NAMALWA (cell line): ENCODE measurements around the gene IFITM10.

Experiments used
- DNase-seq: peaks from one replicate; pipeline ENCODE4 v3.0.0-alpha.2; 2015; ENCODE audit warnings: low spot score

IFITM10 gene

DNA sequence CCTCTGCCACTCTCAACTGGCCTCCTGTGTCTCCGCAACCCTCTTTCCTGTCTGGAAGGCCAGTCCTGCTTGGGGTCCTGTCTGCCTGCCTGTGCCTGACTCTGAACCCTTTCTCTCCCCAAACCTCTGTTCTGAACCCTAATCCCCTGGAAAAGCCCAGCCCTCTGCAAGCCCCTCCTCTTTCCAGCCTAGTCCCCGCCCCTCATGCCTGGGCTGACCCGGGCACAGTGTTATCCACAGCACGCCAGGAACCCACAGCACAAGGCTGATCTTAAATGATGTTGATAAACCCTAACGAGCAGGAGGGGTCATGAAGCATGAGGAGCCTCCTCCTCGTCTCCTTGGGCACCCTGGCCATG is at the start of gene IFITM10:
TSS of gene IFITM10 (minus strand) at position 115 of the 359 bp plus-strand sequence. CDS start 153 bp downstream, outside the sequence.
- DNase-seq, result no peak

GRCh38 chr11:1797391-1798125 is 47.2 kb upstream of the IFITM10 start:
- no peak for DNase-seq

DNA sequence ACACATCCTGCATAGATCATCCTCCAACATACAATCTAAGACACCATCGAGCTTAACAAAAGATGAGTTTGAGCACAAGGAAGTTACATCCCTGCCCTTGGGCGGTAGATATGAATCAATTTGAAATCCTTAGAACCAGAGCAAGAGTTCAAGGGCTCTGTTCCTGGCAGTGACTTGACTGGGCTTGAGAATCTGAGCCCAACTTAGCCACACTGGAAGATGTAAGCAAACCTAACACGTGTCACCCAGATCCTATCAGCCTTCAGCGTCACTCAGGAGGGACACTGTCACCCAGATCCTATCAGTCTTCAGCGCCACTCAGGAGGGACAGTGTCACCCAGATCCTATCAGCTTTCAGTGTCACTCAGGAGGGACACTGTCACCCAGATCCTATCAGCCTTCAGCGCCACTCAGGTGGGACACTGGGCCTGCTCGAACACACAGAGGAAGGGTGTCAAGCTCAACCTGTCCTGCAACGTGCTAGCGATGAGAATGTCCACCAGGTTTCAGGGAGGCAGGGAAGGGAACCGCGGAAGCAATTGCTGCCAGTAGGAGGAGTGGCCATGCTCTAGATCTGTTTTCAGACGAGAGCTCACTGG is 46.1 kb upstream of the IFITM10 start:
- no peak for DNase-seq

DNA sequence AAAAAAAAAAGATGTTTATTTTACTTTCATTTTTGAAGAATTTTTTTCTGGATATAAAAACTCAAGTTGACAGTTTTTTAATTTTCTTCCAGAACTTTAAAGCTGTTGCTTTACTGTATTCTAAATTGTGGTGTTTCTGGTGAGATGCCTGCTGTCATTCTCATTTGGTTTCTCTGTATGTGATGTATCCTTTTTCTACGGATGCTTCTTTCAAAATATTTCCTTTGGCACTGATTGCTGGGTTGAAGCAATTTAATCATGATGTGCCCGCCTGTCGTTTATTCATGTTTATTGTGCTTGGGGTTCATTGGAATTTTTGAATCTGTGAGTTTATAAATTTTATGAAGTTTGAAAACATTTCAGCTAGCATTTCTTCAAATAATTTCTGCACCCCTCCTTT is 42.7 kb upstream of the IFITM10 start:
- no peak for DNase-seq

DNA sequence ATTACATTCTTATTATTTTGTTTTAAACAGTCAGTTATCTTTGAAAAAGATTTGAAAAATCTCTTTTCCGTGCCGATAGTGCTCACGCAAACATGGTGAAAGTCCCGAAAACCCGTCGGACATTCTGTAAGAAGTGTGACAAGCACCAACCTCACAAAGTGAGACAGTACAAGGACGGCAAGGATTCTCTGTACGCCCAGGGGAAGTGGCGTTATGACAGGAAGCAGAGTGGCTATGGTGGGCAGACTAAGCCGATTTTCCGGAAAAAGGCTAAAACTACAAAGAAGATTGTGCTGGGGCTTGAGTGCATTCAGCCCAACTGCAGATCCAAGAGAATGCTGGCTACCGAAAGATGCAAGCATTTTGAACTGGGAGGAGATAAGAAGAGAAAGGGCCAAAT is 42.1 kb upstream of the IFITM10 start:
- DNase-seq, result no peak

- no peak for DNase-seq
Observed at GRCh38 chr11:1791912-1792311, 41.5 kb upstream of the IFITM10 start.

DNA sequence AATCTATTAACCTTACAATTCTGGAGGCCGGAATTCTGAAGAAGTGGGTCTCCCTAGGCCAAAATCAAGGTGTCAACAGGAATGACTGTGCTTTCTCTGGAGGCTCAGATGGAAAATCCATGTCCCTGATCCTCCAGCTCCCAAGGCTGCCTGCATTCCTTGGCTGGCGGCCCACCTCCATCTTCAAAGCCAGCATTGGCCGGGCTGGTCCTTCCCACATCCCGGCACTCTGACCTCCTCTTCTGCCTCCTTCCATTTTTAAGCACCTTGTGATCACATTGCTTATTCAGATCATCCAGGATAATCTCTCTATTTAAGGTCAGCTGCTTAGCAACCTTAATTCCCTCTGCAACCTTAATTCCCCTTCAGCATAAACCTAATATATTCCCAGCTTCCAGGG is 36.1 kb upstream of the IFITM10 start:
- DNase-seq, result no peak

DNA sequence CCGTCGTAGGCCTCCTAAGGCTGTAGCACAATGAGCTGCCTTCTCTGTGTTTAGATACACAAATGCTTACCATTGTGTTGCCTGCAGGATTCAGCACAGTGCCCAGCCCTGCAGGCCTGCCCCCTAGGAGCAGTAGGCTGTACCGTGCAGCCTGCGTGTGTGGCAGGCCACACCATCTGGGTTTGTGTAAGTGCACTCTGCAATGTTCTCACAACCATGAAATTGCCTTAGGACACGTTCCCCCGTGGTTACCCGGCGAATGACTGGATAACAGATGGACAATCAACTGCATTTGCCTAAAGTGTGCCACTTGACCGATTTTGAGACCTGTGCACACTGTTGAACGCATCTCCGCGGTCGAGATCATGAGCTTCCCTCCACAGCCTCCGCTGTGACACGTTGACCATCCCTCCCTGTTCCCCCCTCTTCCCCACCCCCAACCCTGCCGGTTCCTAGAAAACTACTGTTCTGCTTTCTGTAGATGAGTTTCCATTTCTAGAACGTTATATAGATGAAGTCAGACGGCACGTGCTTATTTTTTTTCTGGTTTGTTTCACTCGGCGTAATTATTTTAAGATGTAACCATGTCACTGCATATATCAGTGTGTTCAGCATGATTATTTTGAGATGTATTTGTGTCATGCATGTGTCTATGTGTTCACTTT is 35.5 kb upstream of the IFITM10 start:
- no peak for DNase-seq

DNA sequence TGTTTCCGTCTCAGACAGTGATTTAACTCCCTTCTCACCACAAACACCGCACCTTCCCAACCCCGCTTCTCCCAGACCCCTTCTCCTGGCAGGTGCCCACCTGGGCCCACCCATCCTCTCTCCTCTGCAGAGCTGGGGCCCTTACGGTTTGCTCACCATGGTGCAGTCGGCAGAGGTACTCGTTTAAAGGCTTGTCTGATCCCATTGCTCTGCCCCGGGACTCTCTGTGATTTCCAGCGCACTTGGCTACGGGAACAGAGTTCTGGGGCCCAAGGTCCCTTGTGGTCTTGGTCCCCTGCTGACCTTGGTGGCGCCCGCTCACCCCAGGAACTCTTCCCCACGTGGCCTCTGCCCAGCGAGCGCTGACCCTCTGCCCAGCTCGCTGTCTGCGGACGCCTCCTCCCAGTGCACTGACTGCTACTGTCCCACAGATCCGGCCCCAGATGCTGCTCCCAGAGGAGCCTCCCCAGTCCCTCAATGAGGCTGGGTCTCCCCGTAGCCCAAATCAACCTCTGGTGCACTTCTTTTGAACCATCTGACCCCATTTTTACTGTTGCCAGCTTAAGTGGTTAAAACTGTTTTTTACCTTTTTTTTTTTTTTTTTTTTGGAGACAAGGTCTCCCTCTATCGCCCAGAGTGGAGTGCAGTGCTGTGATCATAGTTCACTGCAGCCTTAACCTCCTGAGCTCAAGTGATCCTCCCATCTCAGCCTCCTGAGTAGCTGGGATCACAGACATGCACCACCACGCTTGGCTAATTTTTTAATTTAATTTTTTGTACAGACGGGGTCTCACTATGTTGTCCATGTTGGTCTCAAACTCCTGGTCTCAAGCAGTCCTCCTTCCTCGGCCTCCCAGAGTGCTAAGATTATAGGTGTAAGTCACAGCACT is 34.6 kb upstream of the IFITM10 start:
- no peak for DNase-seq

GRCh38 chr11:1783725-1784529 is 33.5 kb upstream of the IFITM10 start:
- no peak for DNase-seq

DNA sequence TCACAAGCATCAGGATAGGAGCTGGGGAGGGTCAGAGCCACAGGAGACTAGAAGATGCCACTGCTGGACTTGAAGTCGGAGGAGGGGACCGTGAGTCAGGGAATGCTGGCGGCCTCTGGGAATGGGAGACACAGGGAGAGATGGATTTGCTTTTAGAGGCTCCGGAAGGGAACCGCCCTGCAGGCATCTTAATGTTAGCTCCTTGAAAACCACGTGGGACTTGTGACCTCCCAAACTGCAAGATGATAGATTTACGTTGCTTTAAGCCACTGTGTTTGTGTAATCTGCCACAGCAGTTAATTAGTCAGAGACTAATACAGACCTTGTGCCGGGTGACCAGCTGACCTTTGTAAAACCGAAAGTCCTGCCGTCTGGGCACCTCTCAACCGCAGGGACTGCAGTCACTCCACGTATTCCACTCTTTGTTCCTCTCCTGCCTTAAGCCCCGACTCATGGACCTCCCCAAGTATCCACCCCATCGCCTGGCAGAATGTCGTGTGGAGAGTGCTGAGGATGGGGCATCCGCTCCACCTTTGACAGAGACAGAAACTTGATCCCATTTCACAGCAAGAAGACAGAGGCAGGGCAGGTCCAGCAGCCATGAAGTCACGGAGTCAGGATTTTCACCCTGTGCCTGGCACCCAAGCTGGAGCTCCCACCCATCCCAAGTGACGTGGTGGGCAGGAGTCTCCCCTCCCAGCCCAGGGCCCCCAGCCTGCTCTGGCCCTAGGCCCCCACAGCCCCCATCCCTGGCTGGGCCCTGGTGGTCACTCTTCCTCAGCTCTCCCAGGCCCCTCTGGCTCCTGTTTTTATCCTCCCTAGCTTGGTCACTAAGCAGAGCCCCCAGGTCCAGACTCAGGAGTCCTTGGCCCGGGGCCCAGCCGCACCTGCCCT is 32.7 kb upstream of the IFITM10 start:
- DNase-seq, result no peak

DNA sequence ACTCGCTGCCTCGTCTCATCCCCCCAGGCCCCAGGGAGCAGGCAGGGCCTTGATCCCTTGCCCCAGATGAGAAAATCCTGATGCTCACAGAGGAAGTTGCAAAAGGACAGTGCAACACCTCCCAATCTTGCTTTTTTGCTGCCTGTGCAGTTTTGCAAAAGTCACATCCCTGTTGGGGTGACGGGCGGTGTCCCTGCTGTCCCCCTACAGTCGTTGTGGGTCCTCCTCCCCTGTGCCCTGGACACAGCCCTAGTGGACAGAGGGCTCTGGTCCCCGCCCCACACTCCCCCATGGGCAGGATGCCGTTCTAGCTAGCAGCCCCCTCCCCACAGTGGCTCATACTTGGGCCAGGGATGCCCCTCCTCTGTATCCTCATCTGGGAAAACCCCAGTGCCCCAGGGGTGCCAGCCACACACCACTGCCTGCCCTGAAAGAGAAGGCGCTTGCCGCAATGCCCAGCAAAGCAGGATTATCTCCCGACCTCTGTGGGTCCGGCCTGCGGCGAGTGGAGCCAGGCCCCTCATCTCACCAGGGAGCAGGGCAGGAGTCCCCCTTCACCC is 31.7 kb upstream of the IFITM10 start:
- DNase-seq, result no peak

DNA sequence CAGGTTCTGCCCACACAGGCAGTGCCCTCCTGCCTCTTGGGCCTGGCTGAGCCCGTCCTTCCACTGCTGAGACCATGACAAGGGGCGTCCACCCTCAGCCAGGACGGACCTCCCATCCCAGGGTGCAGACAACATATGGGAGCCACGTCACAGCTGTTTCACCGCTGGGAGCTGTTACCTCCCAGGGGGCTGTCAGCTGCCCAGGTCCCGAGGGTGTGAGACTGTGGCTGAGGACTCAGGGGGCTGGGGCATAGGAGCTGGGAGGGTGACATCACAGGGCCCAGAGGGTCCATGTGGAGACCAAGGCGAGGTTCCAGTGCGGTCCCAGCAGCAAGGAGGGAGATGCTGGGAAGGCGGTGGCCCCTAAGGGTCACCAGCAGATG is 31.2 kb upstream of the IFITM10 start:
- DNase-seq, result no peak

- DNase-seq, result no peak
Observed at GRCh38 chr11:1780700-1781592, 30.6 kb upstream of the IFITM10 start.

DNA sequence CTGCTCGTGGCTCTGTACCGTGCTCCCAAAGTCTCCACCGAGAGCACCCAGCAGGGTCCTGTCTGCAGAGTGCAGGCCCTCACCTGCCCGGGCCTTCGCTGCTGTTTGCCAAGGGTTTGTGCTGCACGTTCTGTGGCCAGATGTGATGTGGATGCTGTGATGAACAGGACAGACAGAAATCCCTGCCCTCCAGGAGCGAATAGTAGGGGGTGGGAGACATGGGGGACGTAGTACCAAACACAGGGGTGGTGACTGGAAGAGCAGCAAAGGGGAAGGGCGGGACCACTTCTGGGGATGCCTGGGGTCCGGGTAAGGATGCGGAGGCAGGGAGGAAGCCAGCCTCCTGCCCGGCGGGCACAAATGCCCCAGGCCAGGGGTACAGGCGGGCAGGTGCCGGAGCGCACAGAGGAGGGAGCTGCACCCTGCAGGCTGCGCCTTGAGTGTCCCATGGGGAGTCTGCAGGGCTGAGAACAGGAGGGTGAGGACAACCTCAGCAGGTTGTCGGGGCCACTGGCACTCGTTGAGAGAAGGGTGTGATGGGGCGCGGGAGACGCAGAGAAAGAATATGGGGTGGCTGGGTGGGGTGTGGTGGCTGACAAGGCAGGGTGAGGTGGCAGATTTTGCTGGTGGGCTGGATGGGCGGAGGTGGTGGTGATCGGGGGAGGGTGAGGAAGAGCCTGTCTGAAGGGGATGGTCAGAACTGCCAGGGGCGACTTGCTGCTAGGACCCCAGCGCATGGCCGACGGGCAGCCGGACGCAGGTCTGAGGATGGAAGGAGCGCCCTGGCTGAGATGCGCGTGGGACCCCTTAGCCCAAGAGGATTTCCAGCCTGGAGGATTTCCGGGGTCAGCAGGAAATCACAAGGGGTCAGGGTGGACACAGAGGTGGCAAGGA is 29.7 kb upstream of the IFITM10 start:
- DNase-seq, result no peak

DNA sequence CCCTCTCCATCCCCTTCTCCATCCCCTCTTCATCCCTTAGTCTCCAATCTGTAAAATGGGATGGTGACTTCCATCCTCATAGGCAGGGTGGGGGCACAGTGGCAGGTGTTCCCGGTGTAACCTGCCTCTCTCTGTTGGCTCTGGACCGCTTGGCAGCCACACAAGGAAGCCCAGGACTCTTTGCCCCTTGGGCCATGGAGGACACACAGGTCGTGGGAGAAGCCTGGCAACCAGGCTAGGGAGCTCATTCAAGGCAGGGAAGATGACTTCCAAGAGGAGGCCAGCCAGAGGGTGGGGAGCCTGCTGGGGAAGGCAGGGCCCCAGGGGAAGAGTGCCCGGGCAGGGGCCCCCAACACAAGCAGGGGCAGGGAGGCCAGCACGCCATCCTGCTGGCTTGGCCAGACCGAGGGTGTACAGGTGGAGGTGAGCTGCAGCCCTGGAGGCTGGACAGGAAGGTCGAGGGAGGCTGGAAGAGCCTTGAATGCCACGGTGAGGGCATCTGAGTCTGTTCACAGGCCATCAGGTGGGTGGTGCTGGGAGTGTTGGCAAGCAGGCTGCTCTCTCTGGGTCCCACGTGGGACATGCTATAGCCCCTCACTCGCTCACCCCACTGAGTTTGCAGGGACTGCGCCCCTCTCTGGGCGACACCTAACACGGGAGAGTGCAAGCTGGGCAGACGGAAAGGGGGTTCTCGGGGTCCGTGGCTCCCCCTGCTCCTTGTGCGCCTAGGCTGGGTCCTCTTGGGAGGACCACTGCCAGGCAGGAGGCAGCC is 28.8 kb upstream of the IFITM10 start:
- no peak for DNase-seq

GRCh38 chr11:1778141-1778911 is 27.9 kb upstream of the IFITM10 start:
- no peak for DNase-seq
